BLaER1 (cell line): Measurements from ENCODE around the gene STON1.
"Not testable (repeated sequence)": the region's sequence is repeated elsewhere in the genome, so short reads cannot be mapped to it uniquely, and the experiment has no call there.

ENCODE experiments used
- H3K27ac ChIP-seq: shearing (Covaris generic); formaldehyde crosslinking; 2 replicates; pipeline ENCODE4 v1.8.1; 2022
- H3K27me3 ChIP-seq: shearing (Covaris generic); formaldehyde crosslinking; 2 replicates; pipeline ENCODE4 v1.8.1; 2022
- H3K36me3 ChIP-seq: shearing (Covaris generic); formaldehyde crosslinking; 2 replicates; pipeline ENCODE4 v1.8.1; 2022
- H3K4me1 ChIP-seq: shearing (Covaris generic); formaldehyde crosslinking; 2 replicates; pipeline ENCODE4 v1.8.1; 2022
- H3K4me2 ChIP-seq: shearing (Covaris generic); formaldehyde crosslinking; 2 replicates; pipeline ENCODE4 v1.8.1; 2022
- H3K4me3 ChIP-seq: shearing (Covaris generic); formaldehyde crosslinking; 2 replicates; pipeline ENCODE4 v1.8.1; 2022
- H3K9ac ChIP-seq: shearing (Covaris generic); formaldehyde crosslinking; 2 replicates; pipeline ENCODE4 v1.8.1; 2022
- H3K9me3 ChIP-seq: shearing (Covaris generic); formaldehyde crosslinking; 2 replicates; pipeline ENCODE4 v1.8.1; 2022
- H4K20me1 ChIP-seq: shearing (Covaris generic); formaldehyde crosslinking; 2 replicates; pipeline ENCODE4 v1.8.1; 2022
- Cebpa-rat ChIP-seq: shearing (Covaris generic); IDR thresholded peaks from 2 replicates; pipeline ENCODE4 v1.8.1; 2022

Gene STON1

GRCh38 chr2:48601349-48601748, 71.4 kb downstream of the STON1 start:
- Histone ChIP-seq H3K4me1 (no peaks in the 10 kb centered on the region), H3K27me3 (no peaks in the 10 kb centered on the region), H4K20me1 (no peaks in the 10 kb centered on the region), H3K4me2 (no peak overlapping the region), H3K27ac (no peak overlapping the region), H3K9me3 (no peaks in the 10 kb centered on the region), H3K9ac (no peak overlapping the region), H3K4me3 (no peak overlapping the region), H3K36me3 (no peaks in the 10 kb centered on the region; the same call in 1 of the 2 replicates)
- no peak for TF ChIP-seq Cebpa-rat

GRCh38 chr2:48605482-48606175, 75.7 kb downstream of the STON1 start:
- no peak overlapping the region for H3K9ac ChIP-seq
- no peaks in the 10 kb centered on the region for H3K36me3 ChIP-seq
- TF ChIP-seq Cebpa-rat, result no peak
- H3K9me3 ChIP-seq, result no peaks in the 10 kb centered on the region
- H3K4me3 ChIP-seq, result no peak overlapping the region
- H3K27me3 ChIP-seq, result no peaks in the 10 kb centered on the region
- H3K4me2 ChIP-seq, result no peak overlapping the region
- no peaks in the 10 kb centered on the region for H4K20me1 ChIP-seq
- no peak overlapping the region for H3K27ac ChIP-seq
- H3K4me1 ChIP-seq, result no peaks in the 10 kb centered on the region

GRCh38 chr2:48607307-48608014, 77.5 kb downstream of the STON1 start:
- H3K27me3 ChIP-seq, result no peaks in the 10 kb centered on the region
- H3K9me3 ChIP-seq, result no peaks in the 10 kb centered on the region
- no peak overlapping the region for H3K27ac ChIP-seq
- H3K36me3 ChIP-seq, result no peaks in the 10 kb centered on the region
- no peaks in the 10 kb centered on the region for H3K4me1 ChIP-seq
- H3K9ac ChIP-seq, result no peak overlapping the region
- no peak overlapping the region for H3K4me3 ChIP-seq
- no peaks in the 10 kb centered on the region for H4K20me1 ChIP-seq
- TF ChIP-seq Cebpa-rat, result no peak
- H3K4me2 ChIP-seq, result no peak overlapping the region

DNA sequence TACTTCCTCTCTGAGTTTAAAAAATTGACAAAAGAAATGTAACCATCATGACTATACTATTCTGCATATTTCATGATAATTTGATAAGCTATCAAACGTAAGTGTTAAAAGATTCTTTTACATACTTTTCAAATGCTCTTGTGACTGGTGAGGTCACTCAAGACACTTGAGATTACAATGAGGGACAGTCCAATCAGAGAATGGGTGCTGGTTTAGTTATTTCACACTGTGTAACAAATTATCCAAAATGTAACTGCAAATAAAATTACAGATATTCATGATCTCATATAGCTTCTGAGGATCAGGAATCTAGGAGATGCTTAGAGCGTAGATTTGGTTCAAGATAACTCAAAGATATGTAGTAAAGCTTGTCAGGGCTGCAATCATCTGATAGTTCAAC, 83.3 kb downstream of the STON1 start:
- H3K4me2 ChIP-seq, result no peak overlapping the region
- TF ChIP-seq Cebpa-rat, result no peak
- no peaks in the 10 kb centered on the region for H3K4me1 ChIP-seq
- no peaks in the 10 kb centered on the region for H4K20me1 ChIP-seq
- H3K27ac ChIP-seq, result no peak overlapping the region
- H3K4me3 ChIP-seq, result no peak overlapping the region
- no peaks in the 10 kb centered on the region for H3K36me3 ChIP-seq
- no peaks in the 10 kb centered on the region for H3K27me3 ChIP-seq
- peaks cover 13% of the 10 kb centered on the region for H3K9me3 ChIP-seq
- H3K9ac ChIP-seq, result no peak overlapping the region

GRCh38 chr2:48614581-48614980, 84.6 kb downstream of the STON1 start:
- not testable (repeated sequence) for H3K36me3 ChIP-seq, H3K9ac ChIP-seq, H3K4me1 ChIP-seq, H4K20me1 ChIP-seq, H3K27ac ChIP-seq, H3K4me3 ChIP-seq, H3K4me2 ChIP-seq, H3K27me3 ChIP-seq
- H3K9me3 ChIP-seq, result peaks cover 13% of the 10 kb centered on the region

DNA sequence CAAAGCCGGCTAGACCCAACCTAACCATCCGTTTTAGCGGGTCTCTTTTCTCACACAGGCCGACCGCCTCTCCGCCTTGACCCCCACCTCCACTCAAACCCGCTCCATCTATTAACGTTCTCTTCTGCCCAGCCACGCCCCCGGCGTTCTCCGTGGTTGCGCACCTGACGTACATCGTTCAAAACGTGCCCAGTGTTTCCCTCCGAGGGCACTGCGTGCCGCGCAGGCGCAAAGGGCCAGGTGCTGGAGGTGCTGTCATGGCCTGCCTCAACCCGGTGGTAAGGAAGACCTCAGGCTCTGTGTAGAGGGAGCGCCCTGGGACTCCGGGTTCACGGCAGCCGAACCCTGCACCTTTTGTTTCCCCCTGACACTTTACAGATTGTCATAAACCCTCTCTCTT, 87.7 kb downstream of the STON1 start, which contains the start of gene GTF2A1L:
Gene GTF2A1L (plus strand): TSS at position 239 of the 400 bp plus-strand sequence. CDS start 19 bp downstream, at position 258.
- Histone ChIP-seq H3K27ac (no peak within 1 kb of the TSS), H3K36me3 (no peaks in the 10 kb centered on the region), H4K20me1 (no peaks in the 10 kb centered on the region), H3K9me3 (peaks cover 13% of the 10 kb centered on the region), H3K4me2 (no peak within 1 kb of the TSS), H3K4me3 (no peak within 1 kb of the TSS), H3K4me1 (no peaks in the 10 kb centered on the region), H3K27me3 (no peaks in the 10 kb centered on the region), H3K9ac (no peak within 1 kb of the TSS)
- no peak for TF ChIP-seq Cebpa-rat

- Histone ChIP-seq H3K4me1 (no peaks in the 10 kb centered on the region), H3K4me3 (no peak overlapping the region), H3K9me3 (peaks cover 8% of the 10 kb centered on the region), H3K36me3 (no peaks in the 10 kb centered on the region), H3K27me3 (no peaks in the 10 kb centered on the region), H3K9ac (no peak overlapping the region), H3K4me2 (no peak overlapping the region), H3K27ac (no peak overlapping the region), H4K20me1 (no peaks in the 10 kb centered on the region)
- TF ChIP-seq Cebpa-rat, result no peak
Measured at GRCh38 chr2:48619526-48619925, 89.6 kb downstream of the STON1 start.

DNA sequence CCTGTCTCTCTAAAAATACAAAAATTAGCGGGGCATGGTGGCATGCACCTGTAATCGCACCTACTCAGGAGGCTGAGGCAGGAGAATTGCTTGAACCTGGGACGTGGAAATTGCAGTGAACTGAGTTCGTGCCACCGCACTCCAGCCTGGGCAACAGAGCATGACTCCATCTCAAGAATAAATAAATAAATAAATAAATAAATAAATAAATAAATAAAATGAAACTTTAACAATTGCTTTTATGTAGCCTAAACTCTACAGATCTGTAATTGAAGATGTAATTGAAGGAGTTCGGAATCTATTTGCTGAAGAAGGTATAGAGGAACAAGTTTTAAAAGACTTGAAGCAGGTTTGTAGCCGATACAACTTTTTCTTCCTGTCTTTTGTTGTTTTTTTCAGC, 90.7 kb downstream of the STON1 start:
- TF ChIP-seq Cebpa-rat, result no peak
- H3K4me1 ChIP-seq, result no peaks in the 10 kb centered on the region
- H3K4me3 ChIP-seq, result no peak overlapping the region
- H3K27ac ChIP-seq, result no peak overlapping the region
- no peaks in the 10 kb centered on the region for H3K27me3 ChIP-seq
- no peaks in the 10 kb centered on the region for H3K36me3 ChIP-seq
- H4K20me1 ChIP-seq, result no peaks in the 10 kb centered on the region
- H3K9ac ChIP-seq, result no peak overlapping the region
- no peak overlapping the region for H3K4me2 ChIP-seq
- peaks cover under 1% of the 10 kb centered on the region; the same call in 1 of the 2 replicates for H3K9me3 ChIP-seq

- H3K4me1 ChIP-seq, H3K4me2 ChIP-seq, H3K9me3 ChIP-seq, H3K36me3 ChIP-seq, H3K27me3 ChIP-seq, H4K20me1 ChIP-seq, H3K27ac ChIP-seq, H3K9ac ChIP-seq, H3K4me3 ChIP-seq: not testable (repeated sequence)
Measured at GRCh38 chr2:48622691-48623090, 92.7 kb downstream of the STON1 start.

- Histone ChIP-seq H3K9ac (no peak overlapping the region), H4K20me1 (no peaks in the 10 kb centered on the region), H3K27ac (no peak overlapping the region), H3K4me2 (no peak overlapping the region), H3K9me3 (no peaks in the 10 kb centered on the region), H3K4me3 (no peak overlapping the region), H3K36me3 (no peaks in the 10 kb centered on the region), H3K27me3 (no peaks in the 10 kb centered on the region), H3K4me1 (no peaks in the 10 kb centered on the region)
- TF ChIP-seq Cebpa-rat, result no peak
Measured at GRCh38 chr2:48624696-48625095, 94.7 kb downstream of the STON1 start.
